Tibial nerve (tissue), 4 donors: ENCODE results near the gene PRTFDC1.

Source experiments
- CTCF ChIP-seq, 5 experiments: fragments of 200-600 bp in 3 of 5; fragments of 450-650 bp in 2 of 5; sonication (generic) in 3 of 5; IDR thresholded peaks; one replicate each; pipeline ENCODE4 v1.5.1; 2016 to 2019; ENCODE audit warnings: antibody characterized with exemption in 5 of 5, mild to moderate bottlenecking in 3 of 5, moderate library complexity in 2 of 5
- EP300 ChIP-seq, 2 donors: sonication (generic); formaldehyde crosslinking; IDR thresholded peaks; one replicate each; pipeline ENCODE4 v1.6.1; 2017; ENCODE audit warnings: antibody characterized with exemption in 2 of 2, mild to moderate bottlenecking in 1 of 2
- POLR2A ChIP-seq, 2 donors: fragments of 450-650 bp; IDR thresholded peaks; one replicate each; pipeline ENCODE4 v1.6.1; 2017; ENCODE audit warnings: antibody characterized with exemption in 2 of 2, mild to moderate bottlenecking in 2 of 2, moderate library complexity in 2 of 2

GRCh38 chr10:24871011-24871935 lies 81.1 kb downstream of the PRTFDC1 start:
- TF ChIP-seq POLR2A (IDR thresholded peaks at IDR 0.05) (no peak), CTCF (IDR thresholded peaks at IDR 0.05) (no peak), EP300 (IDR thresholded peaks at IDR 0.05) (no peak)
